Left cardiac atrium (tissue), 4 donors: ENCODE measurements around the gene MT1X. TPM values are rescaled to one million over a fixed set of nuclear protein-coding genes. Genes with fewer than 3 reads are reported as not detected.
"Not testable (repeated sequence)": the region's sequence is repeated elsewhere in the genome, so short reads cannot be mapped to it uniquely, and the experiment has no call there.

Experiments used
- ATAC-seq, 2 donors: fragments of 200-7000 bp; cut with Tn5 transposase; one replicate each; pipeline ENCODE4 v1.9.1; 2020; ENCODE audit warnings: mild to moderate bottlenecking in 2 of 2, moderate library complexity in 2 of 2
- DNase-seq: peaks from one replicate; pipeline ENCODE4 v3.0.0-alpha.2; 2020
- intact Hi-C, 2 donors: fragments of 100-400 bp; cut with DNase I; formaldehyde crosslinking; loops; one replicate each; pipeline versions ENCODE4 v1.14.1 to v1.15.1; 2022 to 2023
- total RNA-seq, 2 donors: library from RNA; stranded (reverse); fragmentation: NEBNext Ultra II Directional; extraction: Animal tissue kit (Norgen Biotek cat#: 25700); gene quantifications; one replicate each; pipeline ENCODE4 v1.2.1, GENCODE V29; 2021
- donor health status: DM: no; HTN: yes; CAD: no.
- donor health status: DM: no; HTN: yes; CAD: no; lungs with severe emphysema.
- donor health status: DM: yes; HTN: yes; CAD: no.
- donor health status: Dilated cardiomyopathy.

The MT1X gene
- total RNA-seq, 2 donors from 2014 or later: 104 to 336 TPM

DNA sequence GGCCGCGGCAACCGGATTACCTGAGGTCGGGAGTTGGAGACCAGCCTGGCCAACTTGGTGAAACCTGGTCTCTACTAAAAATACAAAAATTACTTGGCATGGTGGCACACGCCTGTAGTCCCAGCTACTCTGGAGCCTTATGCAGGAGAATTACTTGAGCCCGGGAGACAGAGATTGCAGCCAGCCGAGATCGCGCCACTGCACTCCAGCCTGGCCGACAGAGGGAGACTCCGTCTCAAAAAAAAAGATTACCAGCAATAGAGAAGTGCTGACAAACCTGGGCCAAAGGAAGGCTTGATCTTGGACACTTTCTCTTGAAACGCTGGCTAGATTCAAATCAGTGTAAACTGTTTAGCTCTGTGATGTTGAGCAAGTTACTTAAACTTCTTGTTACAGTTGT, 8.3 kb upstream of the MT1X start:
- peak; percentile 22 to 50 for ATAC-seq
- no peak for DNase-seq
- intact Hi-C loops: loop anchor here in 1 of 2 donors (1.0 kb wide), 1 partner anchor 28 kb away; no protein-coding TSS in a partner anchor

DNA sequence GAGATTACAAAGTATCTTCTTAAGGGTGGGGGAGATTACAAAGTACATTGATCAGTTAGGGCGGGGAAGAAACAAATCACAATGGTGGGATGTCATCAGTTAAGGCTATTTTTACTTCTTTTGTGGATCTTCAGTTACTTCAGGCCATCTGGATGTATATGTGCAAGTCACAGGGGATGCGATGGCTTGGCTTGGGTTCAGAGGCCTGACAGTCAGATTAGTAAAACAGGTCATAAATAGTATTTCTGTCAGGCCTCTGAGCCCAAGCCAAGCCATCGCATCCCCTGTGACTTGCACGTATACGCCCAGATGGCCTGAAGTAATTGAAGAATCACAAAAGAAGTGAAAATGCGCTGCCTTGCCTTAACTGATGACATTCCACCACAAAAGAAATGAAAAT, 7.7 kb upstream of the MT1X start:
- DNase-seq, ATAC-seq: not testable (repeated sequence)
- intact Hi-C loops: loop anchor here in 1 of 2 donors (1.0 kb wide), 1 partner anchor 28 kb away; no protein-coding TSS in a partner anchor

DNA sequence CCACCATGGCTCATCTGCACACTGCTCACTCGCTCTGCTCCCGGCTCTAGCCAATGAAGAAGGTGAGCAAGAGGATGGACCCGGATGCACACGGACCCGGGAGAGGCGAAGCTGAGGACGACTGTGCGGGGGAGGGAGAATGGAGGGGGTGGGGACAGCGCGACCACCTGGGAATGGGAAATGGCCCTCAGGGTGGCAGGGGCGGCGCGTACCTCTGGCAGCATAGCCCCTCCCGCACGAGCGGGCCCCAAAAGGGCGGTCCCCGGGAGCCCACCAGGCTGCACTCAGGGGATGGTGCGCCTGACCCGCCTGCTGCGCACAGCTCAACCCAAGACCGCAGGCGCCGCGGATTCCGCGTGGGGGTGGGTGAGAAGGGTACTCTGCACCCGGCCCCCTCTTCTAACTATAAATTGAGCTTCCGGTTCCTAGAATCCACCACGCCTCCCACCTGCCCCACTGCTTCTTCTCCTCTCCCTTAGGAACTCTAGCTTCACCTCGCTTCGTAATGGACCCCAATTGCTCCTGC, 6.5 kb upstream of the MT1X start:
- ATAC-seq: peak; percentile 33 to 67
- no peak for DNase-seq
- intact Hi-C loops: no loop called here

DNA sequence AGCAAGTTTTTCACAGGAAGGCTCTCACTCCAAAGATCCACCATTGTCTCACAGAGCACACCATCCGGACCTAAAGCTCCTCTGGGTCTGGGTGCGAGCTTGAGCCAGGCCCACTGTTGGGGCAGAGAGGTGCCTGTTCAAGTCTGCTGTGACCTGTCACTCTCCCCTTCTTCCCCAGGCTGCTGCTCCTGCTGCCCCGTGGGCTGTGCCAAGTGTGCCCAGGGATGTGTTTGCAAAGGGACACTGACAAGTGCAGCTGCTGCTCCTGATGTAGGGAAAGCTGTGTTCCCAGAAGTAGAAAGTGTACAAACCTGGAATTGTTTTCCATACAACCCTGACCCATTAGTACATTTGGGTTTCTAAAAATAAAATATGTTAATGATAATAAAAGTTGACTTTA, 4.8 kb upstream of the MT1X start:
- intact Hi-C loops: no loop called here
- ATAC-seq (no peak), DNase-seq (no peak)

DNA sequence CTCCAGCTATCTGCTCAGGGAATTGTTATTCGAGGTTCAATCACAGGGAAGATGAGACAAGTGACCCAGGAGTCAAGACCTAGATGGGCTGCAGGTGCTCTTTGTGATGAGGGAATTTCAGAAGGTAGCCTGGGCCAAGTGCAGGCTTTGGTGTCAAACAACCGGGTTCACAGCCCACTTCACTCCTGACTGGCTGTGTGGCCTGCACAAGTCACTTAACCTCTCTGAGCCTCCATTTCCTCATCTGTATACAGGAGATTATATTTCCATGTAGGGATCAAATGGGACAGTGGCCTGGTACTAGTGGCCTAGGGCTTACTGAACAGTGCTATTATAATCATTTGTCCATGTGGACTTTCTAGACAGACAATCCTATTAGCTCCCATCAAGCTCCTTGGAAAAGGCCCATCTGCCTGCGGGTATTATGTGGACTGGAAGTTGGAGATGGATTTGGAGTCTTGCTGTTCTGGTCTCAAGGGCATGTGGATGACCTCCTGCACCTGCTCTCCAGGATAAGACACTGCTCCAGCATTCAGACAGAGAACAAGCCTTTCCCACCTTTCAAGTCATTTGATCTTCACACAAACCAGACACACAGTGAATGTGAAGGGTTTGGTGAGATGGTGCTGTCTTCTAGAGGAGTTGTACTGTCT, 3.1 kb upstream of the MT1X start:
- intact Hi-C loops: no loop called here
- no peak for DNase-seq
- ATAC-seq: no peak

DNA sequence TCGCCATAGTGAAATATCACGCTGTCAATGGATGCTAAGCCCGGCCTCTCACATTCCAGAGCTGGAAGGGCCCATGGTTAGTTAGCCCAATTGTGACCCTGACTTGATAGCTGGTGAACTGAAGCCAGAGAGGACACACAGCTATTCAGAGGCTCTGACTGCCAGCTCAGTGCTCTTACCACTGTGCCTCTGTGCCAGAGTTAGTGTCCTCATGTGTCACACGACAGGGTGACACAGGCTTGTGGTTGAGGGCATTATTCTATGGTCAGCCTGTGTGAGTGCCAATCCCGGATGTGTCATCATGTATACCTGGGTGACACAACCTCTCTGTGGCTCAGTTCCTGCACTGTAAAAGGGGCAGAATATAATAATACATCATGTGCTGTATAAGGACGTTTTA, 2.5 kb upstream of the MT1X start:
- no peak for DNase-seq
- ATAC-seq: peak in 1 of 2 donors; percentile 39
- intact Hi-C loops: loop anchor here in 1 of 2 donors (5.0 kb wide), 1 partner anchor 78 kb away; no protein-coding TSS in a partner anchor

DNA sequence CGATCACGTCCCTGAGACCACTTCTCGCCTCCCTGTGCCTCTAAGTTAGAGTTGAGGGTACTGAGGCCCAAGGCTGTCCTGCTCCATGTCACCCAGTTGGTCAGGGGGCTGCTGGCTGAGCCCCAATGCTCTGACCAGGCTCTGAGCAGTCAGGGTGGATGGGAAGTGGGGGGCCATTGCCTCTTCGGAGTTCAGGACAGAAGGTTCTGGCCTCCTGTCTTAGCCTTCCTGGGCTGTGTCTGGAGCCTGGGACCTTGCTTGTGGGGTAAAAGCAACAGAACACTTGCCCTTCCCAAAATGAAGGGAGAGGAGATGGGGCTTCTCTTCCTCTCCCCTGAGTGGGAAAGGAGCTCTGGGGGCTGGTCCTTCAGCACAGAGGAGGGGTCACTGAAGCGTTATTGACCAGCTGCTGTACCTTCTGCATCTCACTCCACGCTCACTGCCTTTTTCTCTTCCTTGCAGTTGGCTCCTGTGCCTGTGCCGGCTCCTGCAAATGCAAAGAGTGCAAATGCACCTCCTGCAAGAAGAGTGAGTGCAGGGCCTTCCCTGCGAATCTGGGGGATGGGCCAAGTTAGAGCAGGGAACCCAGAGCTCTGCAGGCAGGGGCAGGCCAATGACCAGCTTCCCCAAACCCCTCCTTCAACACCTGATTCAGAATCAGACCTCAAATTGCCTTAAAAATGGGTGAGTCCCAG, 580 bp downstream of the MT1X start:
- peak in 1 of 2 donors; percentile 2 for ATAC-seq
- DNase-seq: peak; percentile 42
- intact Hi-C loops: loop anchor here in 1 of 2 donors (2.0 to 5.0 kb wide), 2 partner anchors 72 to 81 kb away; no protein-coding TSS in a partner anchor

DNA sequence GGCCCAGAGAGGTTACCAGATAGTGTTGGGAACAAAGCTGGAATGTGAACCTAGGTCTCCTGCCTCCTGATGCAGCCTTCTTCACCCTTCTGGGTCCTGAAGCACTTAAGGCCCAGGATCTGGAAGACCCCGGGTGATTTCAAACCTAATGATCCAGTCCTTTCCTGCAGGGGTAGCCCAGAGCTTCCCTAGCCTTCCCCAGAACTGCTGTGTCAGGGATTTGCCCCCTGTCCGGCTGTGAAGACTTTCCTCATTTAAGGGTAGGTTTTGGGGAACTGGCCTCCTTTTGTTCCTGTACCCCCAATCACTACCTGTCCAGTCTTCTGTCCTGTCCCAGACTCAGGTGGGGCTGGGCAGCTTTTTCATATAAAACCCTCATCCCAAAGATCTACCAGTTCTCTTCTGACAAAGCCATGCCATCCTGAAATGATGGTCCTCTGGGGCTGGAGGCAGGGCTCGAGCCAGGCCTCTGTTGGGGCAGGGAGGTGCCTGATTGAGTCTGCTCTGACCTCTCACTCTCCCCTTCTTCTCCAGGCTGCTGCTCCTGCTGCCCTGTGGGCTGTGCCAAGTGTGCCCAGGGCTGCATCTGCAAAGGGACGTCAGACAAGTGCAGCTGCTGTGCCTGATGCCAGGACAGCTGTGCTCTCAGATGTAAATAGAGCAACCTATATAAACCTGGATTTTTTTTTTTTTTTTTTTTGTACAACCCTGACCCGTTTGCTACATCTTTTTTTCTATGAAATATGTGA, 1.3 kb downstream of the MT1X start:
- DNase-seq (no peak), ATAC-seq (no peak)
- intact Hi-C loops: loop anchor here in 1 of 2 donors (2.0 to 5.0 kb wide), 2 partner anchors 73 to 81 kb away; no protein-coding TSS in a partner anchor

DNA sequence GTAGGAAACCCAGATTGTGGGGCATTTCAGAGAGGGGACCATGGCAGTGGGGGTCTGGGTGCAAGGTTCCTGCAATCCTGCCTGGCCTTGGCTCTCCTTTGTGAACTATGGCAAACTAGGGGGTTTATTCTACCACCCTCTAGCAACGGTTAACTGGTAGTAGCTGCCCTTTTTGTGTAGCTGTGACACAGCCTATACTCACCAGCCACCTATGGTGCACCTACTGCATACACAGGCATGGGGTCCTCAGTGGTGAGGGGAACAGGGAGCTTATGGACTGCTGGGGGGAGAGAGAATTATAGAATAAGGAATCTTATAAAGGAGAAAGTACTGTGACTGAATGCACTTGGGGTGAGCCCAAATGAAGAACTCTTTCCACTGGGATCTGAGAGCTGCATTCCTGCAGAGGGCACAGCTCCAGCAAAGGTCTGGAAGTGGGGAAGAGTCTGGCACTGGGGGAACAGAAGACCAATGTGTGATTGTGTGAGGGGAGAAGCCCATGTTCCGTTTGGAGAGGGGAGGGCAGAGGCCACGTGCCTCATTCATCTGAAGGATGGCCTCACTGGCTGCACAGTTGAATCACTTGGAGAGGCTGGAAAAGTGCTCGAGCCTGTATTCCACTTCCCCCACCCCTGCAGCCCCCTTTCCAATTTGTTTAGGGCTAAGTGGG, 2.1 kb downstream of the MT1X start:
- no peak for ATAC-seq
- no peak for DNase-seq
- intact Hi-C loops: loop anchor here in 1 of 2 donors (5.0 kb wide), 1 partner anchor 82 kb away; no protein-coding TSS in a partner anchor

DNA sequence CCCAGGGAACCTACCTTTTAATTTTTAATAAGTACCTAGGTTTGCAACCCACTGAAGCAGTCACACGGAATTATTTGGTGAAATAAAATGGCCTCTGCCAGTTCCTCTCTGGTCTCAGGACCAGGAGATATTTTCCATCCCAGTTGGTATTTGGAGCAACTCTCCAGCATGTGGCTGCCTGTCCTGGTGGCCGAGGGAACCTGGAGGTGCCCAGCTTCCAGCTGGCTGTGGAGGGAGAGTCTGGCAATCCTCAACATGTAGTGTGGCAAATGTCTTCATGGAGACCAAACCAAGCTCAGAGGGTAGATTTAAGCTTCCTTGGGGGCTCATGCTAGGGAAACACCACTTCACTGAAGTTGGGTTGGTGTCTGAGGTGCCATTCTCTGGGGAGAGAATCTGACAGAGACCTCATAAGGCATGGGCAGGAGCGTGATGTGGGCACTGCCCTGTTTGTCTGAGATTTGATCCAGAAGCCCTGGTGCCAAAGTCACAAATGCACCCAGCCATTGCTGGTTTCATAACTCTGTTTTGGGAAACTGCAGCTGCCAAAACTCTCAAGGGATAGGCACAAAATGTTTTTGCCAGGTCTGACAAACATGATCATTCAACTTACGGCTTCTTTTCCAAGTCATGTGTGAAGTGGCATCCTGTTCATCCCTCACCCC, 2.8 kb downstream of the MT1X start:
- intact Hi-C loops: loop anchor here in 1 of 2 donors (5.0 kb wide), 1 partner anchor 83 kb away; no protein-coding TSS in a partner anchor
- ATAC-seq (no peak), DNase-seq (no peak)

DNA sequence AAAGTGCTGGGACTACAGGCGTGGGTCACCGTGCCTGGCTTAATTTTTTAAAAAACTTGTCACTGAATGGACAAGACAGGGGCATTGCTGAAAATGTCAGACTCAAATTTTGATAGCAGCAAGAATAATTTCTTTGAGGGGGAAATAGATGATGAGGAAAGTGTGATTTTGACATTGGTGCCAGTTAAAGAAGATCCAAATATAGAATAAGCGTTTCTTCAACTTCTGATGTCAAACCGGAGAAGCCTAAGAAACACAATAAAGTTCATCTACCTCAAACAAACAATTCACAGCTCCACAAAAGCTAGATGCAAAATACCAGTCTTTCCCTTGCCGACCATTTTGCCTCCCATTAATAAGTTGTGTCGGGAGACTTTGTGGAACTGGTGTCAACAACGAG, 4.5 kb downstream of the MT1X start:
- intact Hi-C loops: no loop called here
- no peak for ATAC-seq
- DNase-seq: no peak

DNA sequence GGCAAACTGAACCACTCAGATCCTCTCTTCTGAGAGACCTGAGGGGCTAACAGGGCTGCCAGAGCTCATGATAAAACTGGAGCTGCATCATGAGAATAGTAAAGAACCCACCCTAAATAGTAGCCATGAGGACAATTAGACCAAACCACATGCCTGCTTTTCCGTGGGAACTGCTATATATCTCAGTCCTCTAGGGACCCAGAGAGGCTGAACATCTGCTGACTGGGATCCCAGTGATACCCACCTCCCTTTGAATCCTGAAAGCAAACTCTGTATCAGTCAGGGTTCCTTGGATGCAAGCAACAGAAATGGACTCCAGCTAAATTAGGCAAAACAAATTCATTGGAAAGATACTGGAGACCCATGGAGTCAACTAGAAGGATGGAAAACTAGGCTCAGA, 6.5 kb downstream of the MT1X start:
- DNase-seq (no peak), ATAC-seq (no peak)
- intact Hi-C loops: no loop called here

DNA sequence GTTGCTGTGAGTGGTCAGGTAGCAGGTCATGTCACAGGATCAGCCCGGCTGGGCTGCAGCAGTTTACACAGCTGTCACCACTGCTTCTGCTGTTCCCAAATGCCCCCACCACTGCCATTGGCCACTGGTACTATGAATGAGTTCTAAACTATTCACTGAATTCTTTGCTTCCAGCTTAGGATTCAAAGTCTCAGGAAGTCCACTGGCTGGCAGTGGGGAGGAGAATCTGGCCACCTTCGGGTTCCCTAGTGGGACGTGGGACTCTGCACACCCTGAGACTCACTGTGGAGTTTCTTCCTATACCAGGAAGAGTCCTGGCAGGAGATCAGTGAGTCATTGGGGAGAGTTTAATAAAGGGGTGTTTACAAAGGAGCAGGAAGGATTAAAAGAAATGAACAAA, 6.9 kb downstream of the MT1X start:
- DNase-seq (no peak), ATAC-seq (no peak)
- intact Hi-C loops: no loop called here

DNA sequence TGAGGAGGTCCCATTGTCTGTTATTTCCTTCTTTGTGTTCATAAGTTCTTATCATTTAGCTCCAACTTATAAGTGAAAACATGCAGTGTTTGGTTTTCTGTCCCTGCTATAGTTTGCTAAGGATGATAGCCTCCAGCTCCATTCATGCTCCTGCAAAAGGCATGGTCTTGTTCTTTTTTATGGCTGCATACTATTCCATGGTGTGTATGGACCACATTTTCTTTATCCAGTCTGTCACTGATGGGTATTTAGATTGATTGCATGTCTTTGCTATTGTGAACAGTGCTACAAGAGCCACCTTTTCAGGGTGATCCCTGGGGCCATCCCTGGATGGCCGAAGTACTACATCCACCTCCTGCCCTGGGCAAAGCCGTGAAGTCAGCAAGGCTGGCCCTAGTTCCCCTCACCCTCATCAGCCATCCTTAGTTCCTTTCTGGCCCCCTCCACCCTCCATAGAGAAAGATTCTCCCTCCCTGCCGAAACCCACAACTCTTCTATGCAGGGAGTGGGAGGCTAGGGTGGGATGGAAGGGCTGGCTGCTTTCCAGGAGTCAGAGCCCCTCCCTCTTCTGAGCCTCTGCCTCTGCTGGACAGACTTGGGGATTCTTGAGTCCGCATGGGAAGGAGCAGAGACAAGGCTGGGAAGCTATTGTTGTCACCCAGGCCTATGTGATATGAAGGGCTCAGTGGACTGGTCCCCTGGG, 8.3 kb downstream of the MT1X start:
- no peak for ATAC-seq
- intact Hi-C loops: loop anchor here in 1 of 2 donors (10.0 kb wide), 1 partner anchor 176 kb away; no protein-coding TSS in a partner anchor
- DNase-seq: no peak

DNA sequence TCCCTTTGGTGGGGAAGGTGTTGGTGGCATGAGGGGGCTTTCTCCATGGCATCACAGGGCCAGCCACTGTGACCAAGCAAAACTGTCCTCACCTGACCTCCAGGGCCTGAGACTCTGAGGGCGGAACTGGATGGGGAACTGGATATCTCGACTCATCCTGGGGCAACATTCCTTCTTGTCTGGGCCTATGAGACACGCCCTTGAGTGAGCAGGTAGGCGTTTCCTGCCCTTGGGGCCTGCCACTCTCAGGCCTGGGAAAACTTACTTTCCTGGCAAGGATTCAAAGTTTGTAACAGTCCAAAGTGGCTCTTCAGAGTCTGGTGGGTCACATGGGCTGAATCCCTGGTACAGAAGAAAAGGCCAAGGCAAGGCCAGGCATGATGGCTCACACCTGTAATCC, 9.6 kb downstream of the MT1X start:
- DNase-seq: no peak
- peak; percentile 54 to 83 for ATAC-seq
- intact Hi-C loops: loop anchor here in 1 of 2 donors (10.0 kb wide), 1 partner anchor 177 kb away; no protein-coding TSS in a partner anchor

DNA sequence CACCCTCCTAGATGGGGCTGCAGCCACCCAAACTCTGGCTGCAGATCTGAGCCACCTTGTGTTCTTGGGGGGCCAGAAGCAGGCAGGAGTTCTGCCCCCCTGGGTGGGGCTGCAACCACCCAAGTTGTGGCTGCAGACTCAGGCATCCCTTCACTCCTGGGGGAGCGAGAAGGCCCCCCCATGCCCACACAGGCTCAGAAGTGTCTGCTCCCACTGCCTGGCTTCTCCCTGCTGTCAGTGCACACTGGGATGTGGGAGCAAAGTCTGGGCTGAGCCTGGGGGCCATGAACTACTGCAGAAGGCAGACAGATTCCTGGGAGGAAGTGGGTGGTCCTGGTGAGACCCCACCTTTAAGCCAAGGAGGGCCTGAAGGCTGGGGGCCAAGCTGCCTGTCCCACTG, 13.0 kb downstream of the MT1X start:
- ATAC-seq (no peak), DNase-seq (no peak)
- intact Hi-C loops: loop anchor here in 1 of 2 donors (10.0 kb wide), 1 partner anchor 180 kb away; no protein-coding TSS in a partner anchor

DNA sequence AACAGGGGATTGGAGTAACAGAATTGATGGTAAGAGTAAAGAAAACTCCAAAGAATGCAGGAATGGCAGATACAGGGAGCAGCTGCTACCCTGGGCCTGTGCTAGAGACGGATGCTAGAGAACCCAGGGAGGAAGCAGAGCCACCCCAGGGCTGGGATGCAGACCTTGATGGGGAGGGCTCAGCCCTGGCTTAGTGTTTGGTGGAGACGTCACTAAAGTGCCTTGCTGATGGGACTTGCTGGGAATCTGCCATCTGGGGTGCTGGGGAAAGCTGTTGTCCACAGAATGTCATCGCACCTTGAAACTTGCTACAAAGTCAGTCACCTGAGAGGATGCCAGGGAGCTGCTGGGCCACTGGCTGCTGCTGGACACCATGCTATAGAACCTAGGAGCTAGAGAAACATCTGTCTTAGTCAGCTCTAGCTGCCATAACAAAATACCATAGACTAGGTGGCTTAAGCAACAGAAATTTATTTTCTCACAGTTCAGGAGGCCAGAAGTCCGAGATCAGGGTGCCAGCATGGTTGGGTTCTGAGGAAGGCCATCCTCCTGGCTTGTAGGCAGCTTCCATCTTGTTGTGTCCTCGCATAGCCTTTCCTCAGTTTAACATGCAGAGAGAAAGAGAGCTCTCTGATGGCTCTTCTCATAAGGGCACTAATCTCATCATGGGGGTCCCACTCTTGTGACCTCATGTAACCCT, 15.3 kb downstream of the MT1X start:
- no peak for ATAC-seq
- intact Hi-C loops: loop anchor here in 1 of 2 donors (10.0 kb wide), 1 partner anchor 183 kb away; no protein-coding TSS in a partner anchor
- no peak for DNase-seq
